PFSK-1 (cell line): ENCODE results near the gene CCNB2.

Experiments
- FOXP2 ChIP-seq: optimal IDR thresholded peaks from 2 replicates; pipeline ENCODE3; 2011; ENCODE audit warnings: borderline replicate concordance, control low read depth, inconsistent platforms; ENCODE audit not compliant: insufficient read depth; ENCODE audit errors: extremely low read length, extremely low read depth
- POLR2AphosphoS5 ChIP-seq: IDR thresholded peaks from 2 replicates; pipeline ENCODE4 v1.6.1; 2012; ENCODE audit warnings: low read depth, mild to moderate bottlenecking, control low read depth, low read length, moderate library complexity
- REST ChIP-seq, 2 experiments: IDR thresholded peaks; 2 replicates each; pipeline versions ENCODE4 v1.6.1 to v1.8.0; 2011 to 2012; ENCODE audit warnings: low read depth in 2 of 2, low read length in 2 of 2, control low read depth in 1 of 2, inconsistent platforms in 1 of 2, mild to moderate bottlenecking in 1 of 2, moderate library complexity in 1 of 2; ENCODE audit not compliant: insufficient read depth in 1 of 2
- SIN3A ChIP-seq: IDR thresholded peaks from 2 replicates; pipeline ENCODE4 v1.6.1; 2012; ENCODE audit warnings: mild to moderate bottlenecking, low read length, moderate library complexity, borderline replicate concordance; ENCODE audit not compliant: insufficient read depth
- TAF1 ChIP-seq: IDR thresholded peaks from 2 replicates; pipeline ENCODE4 v1.6.1; 2012; ENCODE audit warnings: low read length, control low read depth, borderline replicate concordance; ENCODE audit not compliant: insufficient read depth

GRCh38 chr15:59159210-59159609 lies 54.3 kb downstream of the CCNB2 start:
- TF ChIP-seq REST (IDR thresholded peaks at IDR 0.05; ENCODE audit: insufficient read depth in 1 of 2, low read depth in 2 of 2, low read length in 2 of 2) (no peak), POLR2AphosphoS5 (no peak), TAF1 (no peak), SIN3A (no peak), FOXP2 (no peak)
